ENCODE results near the gene NF1. TPM values are rescaled to one million over a fixed set of nuclear protein-coding genes. Genes with fewer than 3 reads are reported as not detected.

Gene NF1
- polyA plus RNA-seq, 1 of the 3 experiments (the other 2 are of a cell fraction): 19.6 TPM

DNA sequence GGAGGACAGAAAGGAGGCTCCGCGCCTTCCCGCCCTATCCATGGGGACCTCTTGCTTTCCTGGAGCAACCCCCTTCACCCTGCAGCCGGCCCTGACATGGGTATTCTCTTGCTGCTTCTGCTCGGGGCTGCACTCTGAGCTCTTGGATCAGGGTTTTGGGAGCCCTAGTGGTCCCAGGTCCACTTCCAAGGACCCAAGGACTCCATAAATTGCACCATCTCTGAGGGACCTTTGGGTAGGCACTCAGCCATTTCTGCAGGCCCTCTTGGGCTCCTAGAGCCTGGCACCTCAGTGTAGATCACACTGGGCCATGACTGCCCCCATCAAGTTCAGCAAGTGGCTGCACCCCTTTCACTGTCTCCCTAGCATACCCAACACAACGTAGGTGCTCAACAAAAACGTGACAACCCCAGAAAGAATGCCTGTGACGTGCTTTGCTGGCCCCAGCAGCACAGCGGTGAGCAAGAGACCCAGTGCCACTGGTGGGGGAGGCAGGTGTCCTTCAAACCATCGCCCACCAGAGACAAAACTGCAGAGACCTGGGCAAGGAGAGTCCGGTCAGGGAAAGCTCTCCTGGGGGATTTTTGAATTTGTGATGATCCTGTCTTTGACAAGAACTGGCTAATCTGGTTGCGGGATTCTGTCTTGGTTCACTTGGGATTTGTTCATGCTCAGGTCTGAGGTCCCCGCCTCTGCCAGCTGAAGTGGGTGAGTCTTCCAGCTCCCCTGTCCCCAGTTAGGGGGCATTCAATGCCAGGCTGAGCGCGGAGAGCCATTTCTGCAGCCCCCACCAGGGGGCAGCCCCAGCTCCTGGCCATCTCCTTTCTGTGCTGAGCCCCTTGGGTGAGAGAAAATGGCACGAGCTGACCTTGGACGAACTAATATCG is 294.2 kb downstream of the NF1 start:
- ChIA-PET CTCF (interaction anchor here (0.6 to 6.7 kb wide), 54 partner anchors 9 to 456 kb away, joined by 3 to 127 read pairs (median 6); no protein-coding TSS in a partner anchor), POLR2A (interaction anchor here (1.4 kb wide), 1 partner anchor 36 kb away, joined by 7 read pairs; no protein-coding TSS in a partner anchor)
- TF ChIP-seq, protein P1, sequence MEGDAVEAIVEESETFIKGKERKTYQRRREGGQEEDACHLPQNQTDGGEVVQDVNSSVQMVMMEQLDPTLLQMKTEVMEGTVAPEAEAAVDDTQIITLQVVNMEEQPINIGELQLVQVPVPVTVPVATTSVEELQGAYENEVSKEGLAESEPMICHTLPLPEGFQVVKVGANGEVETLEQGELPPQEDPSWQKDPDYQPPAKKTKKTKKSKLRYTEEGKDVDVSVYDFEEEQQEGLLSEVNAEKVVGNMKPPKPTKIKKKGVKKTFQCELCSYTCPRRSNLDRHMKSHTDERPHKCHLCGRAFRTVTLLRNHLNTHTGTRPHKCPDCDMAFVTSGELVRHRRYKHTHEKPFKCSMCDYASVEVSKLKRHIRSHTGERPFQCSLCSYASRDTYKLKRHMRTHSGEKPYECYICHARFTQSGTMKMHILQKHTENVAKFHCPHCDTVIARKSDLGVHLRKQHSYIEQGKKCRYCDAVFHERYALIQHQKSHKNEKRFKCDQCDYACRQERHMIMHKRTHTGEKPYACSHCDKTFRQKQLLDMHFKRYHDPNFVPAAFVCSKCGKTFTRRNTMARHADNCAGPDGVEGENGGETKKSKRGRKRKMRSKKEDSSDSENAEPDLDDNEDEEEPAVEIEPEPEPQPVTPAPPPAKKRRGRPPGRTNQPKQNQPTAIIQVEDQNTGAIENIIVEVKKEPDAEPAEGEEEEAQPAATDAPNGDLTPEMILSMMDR (IDR thresholded peaks at IDR 0.05): peak; percentile 74
- TF ChIP-seq SMC3 (IDR thresholded peaks at IDR 0.05; ENCODE audit: low read depth, low read length) (peak; percentile 86), RAD21 (IDR thresholded peaks at IDR 0.05; ENCODE audit: low read length) (peak; percentile 77), TAF1 (IDR thresholded peaks at IDR 0.05; ENCODE audit: borderline replicate concordance, low read depth, low read length) (no peak)
- Histone ChIP-seq H3K9ac (no peak overlapping the region), H3K4me3 (ENCODE audit: low read depth in 2 of 2, low read length in 1 of 2) (no peak overlapping the region; a peak in 1 of 4 replicates), H3K4me2 (no peak overlapping the region), H3K27me3 (ENCODE audit: insufficient read depth) (no peaks in the 10 kb centered on the region), H3K9me2 (no peaks in the 10 kb centered on the region), H3K79me2 (ENCODE audit: insufficient read depth) (no peaks in the 10 kb centered on the region), H2AFZ (ENCODE audit: low read depth) (no peak overlapping the region), H3F3A (replicated peaks; ENCODE audit: insufficient read depth) (peaks cover 12% of the 10 kb centered on the region), H3K27ac (ENCODE audit: low read depth in 2 of 2, low read length in 1 of 2) (no peak overlapping the region), H3K36me3 (replicated peaks in 1 of 2; ENCODE audit: control insufficient read depth in 1 of 2, insufficient read depth in 2 of 2, low read length in 1 of 2) (no peaks in the 10 kb centered on the region), H4K20me1 (ENCODE audit: insufficient read depth) (no peaks in the 10 kb centered on the region), H3K9me3 (no peaks in the 10 kb centered on the region), H3K4me1 (ENCODE audit: control insufficient read depth in 1 of 2, insufficient read depth in 2 of 2, low read depth in 1 of 2, low read length in 1 of 2) (peaks cover 0 to 29% of the 10 kb centered on the region in 2 experiments; a peak in 2 of 4 replicates)
- WGBS (ENCODE audit: low lambda C conversion rate): 68% methylated on average over 9 of the region's 18 CpGs
- peak; percentile 83 for DNase-seq

DNA sequence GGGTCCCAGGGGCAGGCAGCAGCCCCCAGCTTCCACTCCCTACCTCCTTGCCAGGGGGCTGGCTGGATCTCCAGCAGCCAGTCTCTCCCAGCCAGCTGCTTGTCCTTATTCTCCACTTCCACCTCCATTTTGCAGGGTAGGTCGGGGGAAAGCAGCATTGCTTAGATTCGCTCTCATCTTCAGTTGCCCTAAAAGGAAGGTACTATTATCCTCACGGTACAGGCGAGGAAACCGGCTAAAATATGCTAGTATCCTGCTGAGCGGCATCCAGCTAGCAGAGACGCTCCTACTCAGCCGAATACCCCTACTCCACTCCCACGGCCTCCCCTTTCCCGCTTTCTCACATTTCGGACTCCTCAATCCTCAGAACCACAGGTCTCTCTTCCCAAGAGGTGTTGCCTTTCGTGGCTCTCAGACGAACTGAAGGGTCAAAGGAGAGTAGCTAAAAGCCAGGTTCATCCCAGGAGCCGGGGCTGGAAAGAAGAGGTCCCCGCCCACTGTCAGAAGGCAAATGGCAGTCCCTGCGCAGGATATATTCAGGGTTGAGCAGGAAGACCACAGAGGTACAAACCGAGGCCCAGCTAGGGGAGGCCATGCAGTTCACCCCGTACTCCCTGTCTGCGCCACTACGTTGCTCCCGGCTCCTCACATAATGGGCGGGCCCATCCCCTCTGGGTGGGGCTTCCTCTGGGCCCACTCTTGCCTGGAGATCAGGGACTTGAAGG is 295.0 kb downstream of the NF1 start:
- H3F3A ChIP-seq (replicated peaks; ENCODE audit: insufficient read depth): peaks cover 10% of the 10 kb centered on the region
- CTCF ChIA-PET: interaction anchor here (0.7 to 6.7 kb wide), 52 partner anchors 8 to 455 kb away, joined by 3 to 127 read pairs (median 6); no protein-coding TSS in a partner anchor
- TF ChIP-seq ELF1 (IDR thresholded peaks at IDR 0.05) (no peak), YY1 (IDR thresholded peaks at IDR 0.05; ENCODE audit: low read depth) (0 out of 2 replicates have a peak, but pooled peaks have one; percentile 24), FOXJ3 (CRISPR knock-in tag; IDR thresholded peaks at IDR 0.05) (no peak)
- TF ChIP-seq, protein P1 (IDR thresholded peaks at IDR 0.05): peak; percentile 3; the same call in 1 of the 2 replicates
- TF ChIP-seq, protein P2, sequence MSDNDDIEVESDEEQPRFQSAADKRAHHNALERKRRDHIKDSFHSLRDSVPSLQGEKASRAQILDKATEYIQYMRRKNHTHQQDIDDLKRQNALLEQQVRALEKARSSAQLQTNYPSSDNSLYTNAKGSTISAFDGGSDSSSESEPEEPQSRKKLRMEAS (IDR thresholded peaks at IDR 0.05; ENCODE audit: low read depth): no peak
- no peaks in the 10 kb centered on the region for H3K9me2 ChIP-seq
- no peak for DNase-seq
- no peaks in the 10 kb centered on the region for H3K27me3 ChIP-seq (ENCODE audit: insufficient read depth)
- 87% methylated on average over 21 of the region's 22 CpGs for WGBS (ENCODE audit: low lambda C conversion rate)
- no peak overlapping the region for H3K4me2 ChIP-seq
- POLR2A ChIA-PET: interaction anchor here (1.4 kb wide), 1 partner anchor 36 kb away, joined by 7 read pairs; no protein-coding TSS in a partner anchor
- H3K4me1 ChIP-seq (ENCODE audit: control insufficient read depth in 1 of 2, insufficient read depth in 2 of 2, low read depth in 1 of 2, low read length in 1 of 2): peaks cover 0 to 32% of the 10 kb centered on the region in 2 experiments; a peak in 2 of 4 replicates
- H3K9me3 ChIP-seq: no peaks in the 10 kb centered on the region
- no peaks in the 10 kb centered on the region for H3K79me2 ChIP-seq (ENCODE audit: insufficient read depth)
- H2AFZ ChIP-seq (ENCODE audit: low read depth): no peak overlapping the region
- H3K36me3 ChIP-seq (replicated peaks in 1 of 2; ENCODE audit: control insufficient read depth in 1 of 2, insufficient read depth in 2 of 2, low read length in 1 of 2): no peaks in the 10 kb centered on the region
- H3K9ac ChIP-seq: no peak overlapping the region
- no peaks in the 10 kb centered on the region for H4K20me1 ChIP-seq (ENCODE audit: insufficient read depth)
- no peak overlapping the region for H3K27ac ChIP-seq (ENCODE audit: low read depth in 2 of 2, low read length in 1 of 2)
- H3K4me3 ChIP-seq (ENCODE audit: low read depth in 2 of 2, low read length in 1 of 2): no peak overlapping the region
